ENCODE measurements around the gene DPF3. TPM values are rescaled to one million over a fixed set of nuclear protein-coding genes. Genes with fewer than 3 reads are reported as not detected.

DPF3 gene
- total and polyA plus RNA-seq, 2 of the 13 experiments (the other 11 are each of a cell fraction or from before 2014, with no cell fraction given) = 0.09 to 0.60 TPM

DNA sequence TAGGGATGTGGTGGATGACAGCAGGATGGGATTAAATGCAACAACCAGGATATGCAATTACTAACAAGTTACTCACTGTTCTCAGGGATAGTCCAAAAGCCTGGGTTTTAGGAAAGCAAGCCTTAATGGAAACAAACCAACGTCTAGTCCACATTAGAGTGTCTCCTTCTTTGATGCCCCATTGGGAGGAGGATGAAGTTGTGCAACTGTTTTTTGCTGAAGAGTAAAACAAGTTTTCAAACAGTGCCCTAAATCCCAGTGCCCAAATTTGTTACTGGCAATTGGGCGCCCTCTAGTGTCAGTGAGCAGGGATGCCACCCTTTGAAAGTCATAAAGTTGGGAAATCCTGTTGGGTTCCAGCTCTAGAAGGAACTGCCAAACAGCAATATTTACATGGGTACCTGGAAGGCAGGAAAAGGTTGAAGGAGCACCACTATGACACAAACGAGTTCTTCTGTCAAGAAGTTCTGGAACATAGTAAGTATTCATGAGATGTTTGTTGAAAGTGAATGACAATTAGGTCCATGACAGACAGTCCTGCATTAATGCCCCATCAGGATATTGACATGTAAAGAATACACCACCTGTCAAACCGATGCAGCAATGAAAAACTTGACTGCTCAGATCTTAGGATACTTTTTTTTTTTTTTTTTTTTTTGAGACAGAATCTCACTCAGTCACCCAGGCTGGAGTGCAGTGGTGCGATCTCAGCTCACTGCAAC, 11.1 kb upstream of the DPF3 start (continued):
- TF ChIP-seq XRCC5 (optimal IDR thresholded peaks at IDR 0.05; ENCODE audit: low read length) (peak; percentile 31), ZNF414 (CRISPR knock-in tag; IDR thresholded peaks at IDR 0.05) (no peak), TEF (CRISPR knock-in tag; IDR thresholded peaks at IDR 0.05) (no peak), BCL6 (CRISPR knock-in tag; IDR thresholded peaks at IDR 0.05) (0 out of 2 replicates have a peak, but pooled peaks have one; percentile 15), ZKSCAN8 (CRISPR knock-in tag; IDR thresholded peaks at IDR 0.05; ENCODE audit: borderline replicate concordance) (no peak), HOXA3 (CRISPR knock-in tag; IDR thresholded peaks at IDR 0.05) (no peak), STAG1 (CRISPR knock-in tag; IDR thresholded peaks at IDR 0.05) (peak; percentile 96), ZNF776 (CRISPR knock-in tag; IDR thresholded peaks at IDR 0.05) (no peak)

- WGBS (ENCODE audit: low lambda C conversion rate) = 0% methylated on average over 1 of the region's 1 CpG
- Histone ChIP-seq H2AFZ (ENCODE audit: low read length) (no peak overlapping the region), H3K27ac (ENCODE audit: extremely low read length, insufficient read depth, low read length) (no peak overlapping the region), H3K4me1 (ENCODE audit: insufficient read depth, low read length) (peaks cover 21% of the 10 kb centered on the region), H3K4me3 (replicated peaks in 1 of 3; ENCODE audit: insufficient read depth in 1 of 3, low read depth in 2 of 3, low read length in 3 of 3) (no peak overlapping the region), H4K20me1 (ENCODE audit: insufficient read depth, low read length) (no peaks in the 10 kb centered on the region), H3K9ac (ENCODE audit: insufficient read depth, low read depth, low read length) (no peak overlapping the region), H3K36me3 (replicated peaks in 1 of 2; ENCODE audit: control insufficient read depth in 1 of 2, insufficient read depth in 2 of 2, low read length in 2 of 2) (no peaks in the 10 kb centered on the region), H3K79me2 (ENCODE audit: insufficient read depth, low read length) (no peaks in the 10 kb centered on the region), H3K9me3 (ENCODE audit: low read length) (no peaks in the 10 kb centered on the region), H3K4me2 (ENCODE audit: low read depth, low read length) (no peak overlapping the region), H3K27me3 (ENCODE audit: control insufficient read depth in 1 of 2, insufficient read depth in 2 of 2, low read length in 2 of 2) (no peaks in the 10 kb centered on the region; a peak in 1 of 5 replicates)
- TF ChIP-seq ZNF512B (CRISPR knock-in tag; IDR thresholded peaks at IDR 0.05; ENCODE audit: borderline replicate concordance) = no peak
- TF ChIP-seq ZNF629 (CRISPR knock-in tag; conservative IDR thresholded peaks at IDR 0.05) = peak; percentile 42; the same call in 1 of the 2 replicates
- TF ChIP-seq ZNF564 (CRISPR knock-in tag; IDR thresholded peaks at IDR 0.05) = no peak
- ATAC-seq (no peak), DNase-seq (ENCODE audit: low spot score) (no peak), FAIRE-seq (no peak)
- CTCF ChIA-PET (ENCODE audit: low intra/inter-chr PET ratio, low total read pairs) = interaction anchor here (1.1 to 2.5 kb wide), 4 partner anchors 146 to 390 kb away, joined by 4 to 32 read pairs (median 18); no protein-coding TSS in a partner anchor
- POLR2A ChIA-PET = no interaction called here
- in situ Hi-C loops (cut with HindIII; ENCODE audit: extremely low pct_ligation_motif_present, low pct_unique_long_range_greater_than_20kb) (no loop called here), intact Hi-C loops (cut with micrococcal nuclease; ENCODE audit: unreplicated experiment) (no loop called here)
- BruUV-seq (replicated peaks) = no TSS peak
Measured at GRCh38 chr14:72904218-72904617, 10.3 kb upstream of the DPF3 start.
